ENCODE results near the gene ZDHHC19. TPM values are rescaled to one million over a fixed set of nuclear protein-coding genes. Genes with fewer than 3 reads are reported as not detected.
"Not testable (repeated sequence)": the region's sequence is repeated elsewhere in the genome, so short reads cannot be mapped to it uniquely, and the experiment has no call there.

ZDHHC19 gene
- total RNA-seq, 1 donor from 2014 or later: not detected

DNA sequence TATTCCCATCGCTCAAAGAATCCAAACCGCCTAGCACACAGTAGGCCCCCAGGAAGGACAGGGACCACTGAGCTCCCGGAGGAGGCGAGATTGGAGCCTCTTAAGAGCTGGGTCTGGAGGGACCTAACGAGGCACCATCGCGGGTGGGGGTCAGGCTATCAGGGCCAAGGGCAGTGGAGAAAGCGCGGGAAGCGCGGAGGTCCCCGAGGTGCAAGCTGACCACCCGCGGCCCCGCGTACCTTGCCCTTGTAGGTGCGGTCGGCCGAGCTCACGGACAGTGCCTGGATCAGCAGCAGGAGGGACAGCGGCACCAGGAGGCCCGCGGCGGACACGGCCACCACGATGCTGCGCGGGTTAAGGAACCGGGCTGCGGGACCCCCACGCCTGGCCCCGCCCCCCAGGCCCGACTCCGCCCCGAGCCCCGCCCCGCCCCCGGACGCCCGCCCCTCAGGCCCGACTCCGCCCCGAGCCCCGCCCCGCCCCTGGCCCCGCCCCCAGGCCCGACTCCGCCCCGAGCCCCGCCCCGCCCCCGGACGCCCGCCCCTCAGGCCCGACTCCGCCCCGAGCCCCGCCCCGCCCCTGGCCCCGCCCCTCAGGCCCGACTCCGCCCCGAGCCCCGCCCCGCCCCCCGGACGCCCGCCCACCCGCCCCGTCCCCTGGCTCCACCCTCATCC is 3.9 kb downstream of the ZDHHC19 start:
- Histone ChIP-seq H3K4me3 (ENCODE audit: insufficient read depth, low read depth, low read length) (no peak overlapping the region), H3K9ac (ENCODE audit: low read length) (no peak overlapping the region), H3K27me3 (ENCODE audit: insufficient read depth, low read length) (peaks cover 4% of the 10 kb centered on the region), H2AFZ (ENCODE audit: low read depth, low read length) (peak overlapping the region; percentile 56), H3K4me1 (ENCODE audit: insufficient read depth, low read length) (peaks cover 4% of the 10 kb centered on the region), H3K4me2 (ENCODE audit: low read length) (peak overlapping the region; percentile 82), H3K27ac (ENCODE audit: low read depth, low read length) (no peak overlapping the region), H3K36me3 (ENCODE audit: insufficient read depth, low read length) (no peaks in the 10 kb centered on the region), H4K20me1 (ENCODE audit: insufficient read depth, low read length) (no peaks in the 10 kb centered on the region), H3K9me3 (ENCODE audit: insufficient read depth, low read depth, low read length) (no peaks in the 10 kb centered on the region), H3K79me2 (ENCODE audit: insufficient read depth, low read length) (no peaks in the 10 kb centered on the region)
- FAIRE-seq: no peak
- H3K36me3 Mint-ChIP-seq (ENCODE audit: low read depth, unreplicated experiment): peaks cover 5% of the 10 kb centered on the region
- H3K9me3 Mint-ChIP-seq (ENCODE audit: unreplicated experiment): peaks cover 4% of the 10 kb centered on the region
- no peak for TF ChIP-seq EZH2 (IDR thresholded peaks at IDR 0.05; ENCODE audit: insufficient read depth, low read length)
- TF ChIP-seq, protein P1, sequence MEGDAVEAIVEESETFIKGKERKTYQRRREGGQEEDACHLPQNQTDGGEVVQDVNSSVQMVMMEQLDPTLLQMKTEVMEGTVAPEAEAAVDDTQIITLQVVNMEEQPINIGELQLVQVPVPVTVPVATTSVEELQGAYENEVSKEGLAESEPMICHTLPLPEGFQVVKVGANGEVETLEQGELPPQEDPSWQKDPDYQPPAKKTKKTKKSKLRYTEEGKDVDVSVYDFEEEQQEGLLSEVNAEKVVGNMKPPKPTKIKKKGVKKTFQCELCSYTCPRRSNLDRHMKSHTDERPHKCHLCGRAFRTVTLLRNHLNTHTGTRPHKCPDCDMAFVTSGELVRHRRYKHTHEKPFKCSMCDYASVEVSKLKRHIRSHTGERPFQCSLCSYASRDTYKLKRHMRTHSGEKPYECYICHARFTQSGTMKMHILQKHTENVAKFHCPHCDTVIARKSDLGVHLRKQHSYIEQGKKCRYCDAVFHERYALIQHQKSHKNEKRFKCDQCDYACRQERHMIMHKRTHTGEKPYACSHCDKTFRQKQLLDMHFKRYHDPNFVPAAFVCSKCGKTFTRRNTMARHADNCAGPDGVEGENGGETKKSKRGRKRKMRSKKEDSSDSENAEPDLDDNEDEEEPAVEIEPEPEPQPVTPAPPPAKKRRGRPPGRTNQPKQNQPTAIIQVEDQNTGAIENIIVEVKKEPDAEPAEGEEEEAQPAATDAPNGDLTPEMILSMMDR (IDR thresholded peaks at IDR 0.05; ENCODE audit: insufficient read depth, low read depth, low read length): no peak
- no peaks in the 10 kb centered on the region for H3K4me1 Mint-ChIP-seq (ENCODE audit: low read depth, unreplicated experiment)
- DNase-seq (ENCODE audit: low read depth): no peak
- peaks cover 29% of the 10 kb centered on the region for H3K27me3 Mint-ChIP-seq (ENCODE audit: low read depth, unreplicated experiment)
- H3K4me3 Mint-ChIP-seq (ENCODE audit: unreplicated experiment): no peak overlapping the region
- H3K27ac Mint-ChIP-seq (ENCODE audit: unreplicated experiment): no peak overlapping the region

DNA sequence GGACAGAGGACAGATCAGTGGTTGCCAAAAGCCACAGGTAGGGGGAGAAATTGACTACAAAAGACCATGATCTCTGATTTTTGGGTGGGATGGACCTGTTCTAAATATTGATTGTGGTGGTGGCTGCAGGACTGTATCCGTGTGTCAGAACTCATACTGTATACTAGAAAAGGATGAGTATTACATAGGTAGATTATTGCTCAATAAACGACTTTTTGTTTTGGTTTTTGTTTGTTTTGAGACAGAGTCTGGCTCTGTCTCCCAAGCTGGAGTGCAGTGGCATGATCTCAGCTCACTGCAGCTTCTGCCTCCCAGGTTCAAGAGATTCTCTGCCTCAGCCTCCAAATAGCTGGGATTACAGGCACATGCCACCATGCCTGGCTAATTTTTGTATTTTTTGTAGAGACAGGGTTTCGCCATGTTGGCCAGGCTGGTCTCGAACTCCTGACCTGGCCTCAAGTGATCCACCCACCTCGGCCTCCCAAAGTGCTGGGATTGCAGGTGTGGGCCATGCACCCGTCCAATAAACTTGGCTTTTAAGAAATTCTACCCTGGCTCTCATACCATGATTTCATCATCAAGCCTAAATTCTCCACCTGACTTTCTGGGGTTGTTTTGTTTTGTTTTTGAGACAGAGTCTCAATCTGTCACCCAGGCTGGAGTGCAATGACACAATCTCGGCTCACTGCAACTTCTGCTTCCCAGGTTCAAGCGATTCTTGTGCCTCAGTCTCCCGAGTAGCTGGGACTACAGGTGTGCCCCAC is 5.6 kb downstream of the ZDHHC19 start:
- not testable (repeated sequence) for H3K36me3 ChIP-seq (ENCODE audit: insufficient read depth, low read length)

DNA sequence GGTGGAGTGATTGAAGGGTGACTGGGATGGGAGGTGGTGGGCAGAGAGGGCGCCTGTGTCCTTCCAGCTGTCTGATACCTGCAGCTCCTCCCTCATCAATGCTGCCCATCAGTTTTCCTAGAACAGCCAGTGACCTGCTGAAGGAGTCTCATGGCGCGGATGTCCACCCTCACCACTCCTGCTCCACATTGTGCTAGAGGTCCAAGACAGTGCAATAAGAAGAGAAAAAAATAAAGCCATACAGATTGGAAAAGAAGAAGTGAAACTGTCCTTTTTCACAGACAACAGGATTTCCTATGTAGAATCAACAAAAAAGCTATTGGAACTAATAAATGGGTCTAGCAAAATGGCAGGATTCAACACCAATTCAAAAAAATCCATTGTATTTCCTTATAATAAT is 7.4 kb downstream of the ZDHHC19 start:
- FAIRE-seq: no peak
- Histone ChIP-seq H3K9me3 (ENCODE audit: insufficient read depth, low read depth, low read length) (no peaks in the 10 kb centered on the region), H2AFZ (ENCODE audit: low read depth, low read length) (no peak overlapping the region), H4K20me1 (ENCODE audit: insufficient read depth, low read length) (no peaks in the 10 kb centered on the region), H3K4me1 (ENCODE audit: insufficient read depth, low read length) (peaks cover 5% of the 10 kb centered on the region), H3K36me3 (ENCODE audit: insufficient read depth, low read length) (no peaks in the 10 kb centered on the region), H3K79me2 (ENCODE audit: insufficient read depth, low read length) (no peaks in the 10 kb centered on the region), H3K27me3 (ENCODE audit: insufficient read depth, low read length) (peaks cover 4% of the 10 kb centered on the region), H3K4me2 (ENCODE audit: low read length) (no peak overlapping the region), H3K27ac (ENCODE audit: low read depth, low read length) (no peak overlapping the region), H3K4me3 (ENCODE audit: insufficient read depth, low read depth, low read length) (no peak overlapping the region), H3K9ac (ENCODE audit: low read length) (no peak overlapping the region)
- H3K27ac Mint-ChIP-seq (ENCODE audit: unreplicated experiment): no peak overlapping the region
- no peak for DNase-seq (ENCODE audit: low read depth)
- H3K36me3 Mint-ChIP-seq (ENCODE audit: low read depth, unreplicated experiment): peaks cover 2% of the 10 kb centered on the region
- no peak overlapping the region for H3K4me3 Mint-ChIP-seq (ENCODE audit: unreplicated experiment)
- no peaks in the 10 kb centered on the region for H3K4me1 Mint-ChIP-seq (ENCODE audit: low read depth, unreplicated experiment)
- TF ChIP-seq, protein P1 (IDR thresholded peaks at IDR 0.05; ENCODE audit: insufficient read depth, low read depth, low read length): no peak
- no peak for TF ChIP-seq EZH2 (IDR thresholded peaks at IDR 0.05; ENCODE audit: insufficient read depth, low read length)
- H3K27me3 Mint-ChIP-seq (ENCODE audit: low read depth, unreplicated experiment): peaks cover 27% of the 10 kb centered on the region
- peaks cover 4% of the 10 kb centered on the region for H3K9me3 Mint-ChIP-seq (ENCODE audit: unreplicated experiment)

More for the DNA sequence above, 5.6 kb downstream of the ZDHHC19 start:
- H3K4me1 ChIP-seq (ENCODE audit: insufficient read depth, low read length); H3K4me3 Mint-ChIP-seq (ENCODE audit: unreplicated experiment); DNase-seq (ENCODE audit: low read depth); H3K4me1 Mint-ChIP-seq (ENCODE audit: low read depth, unreplicated experiment); H2AFZ ChIP-seq (ENCODE audit: low read depth, low read length); H3K79me2 ChIP-seq (ENCODE audit: insufficient read depth, low read length); FAIRE-seq; H3K9ac ChIP-seq (ENCODE audit: low read length); H3K36me3 Mint-ChIP-seq (ENCODE audit: low read depth, unreplicated experiment); H3K27ac Mint-ChIP-seq (ENCODE audit: unreplicated experiment); H3K27me3 ChIP-seq (ENCODE audit: insufficient read depth, low read length); H3K4me2 ChIP-seq (ENCODE audit: low read length); H4K20me1 ChIP-seq (ENCODE audit: insufficient read depth, low read length); H3K27ac ChIP-seq (ENCODE audit: low read depth, low read length); H3K4me3 ChIP-seq (ENCODE audit: insufficient read depth, low read depth, low read length); H3K9me3 ChIP-seq (ENCODE audit: insufficient read depth, low read depth, low read length); H3K9me3 Mint-ChIP-seq (ENCODE audit: unreplicated experiment): not testable (repeated sequence)
- peaks cover 26% of the 10 kb centered on the region for H3K27me3 Mint-ChIP-seq (ENCODE audit: low read depth, unreplicated experiment)

Data from astrocyte (in vitro differentiated cells and primary cell).